Coronary artery (tissue), 2 donors: ENCODE results near the gene RIN3.

Experiments
- DNase-seq: peaks from one replicate; pipeline ENCODE4 v3.0.0-alpha.2; 2017; ENCODE audit warnings: low spot score
- H3K27ac ChIP-seq, 2 donors: fragments of 200-600 bp; sonication (generic); one replicate each; pipeline ENCODE4 v1.5.1; 2016 to 2019
- H3K4me3 ChIP-seq: fragments of 200-600 bp; sonication (generic); 2 replicates; pipeline ENCODE4 v1.5.1; 2016; ENCODE audit warnings: mild to moderate bottlenecking, moderate library complexity
- CTCF ChIP-seq: fragments of 200-600 bp; sonication (generic); IDR thresholded peaks from one replicate; pipeline ENCODE4 v1.5.1; 2019; ENCODE audit warnings: antibody characterized with exemption

The RIN3 gene

GRCh38 chr14:92696366-92696765 is 182.8 kb downstream of the RIN3 start:
- H3K4me3 ChIP-seq = no peak overlapping the region
- TF ChIP-seq CTCF = no peak
- H3K27ac ChIP-seq = no peak overlapping the region
- DNase-seq = no peak

GRCh38 chr14:92698393-92698792 is 184.8 kb downstream of the RIN3 start:
- no peak for TF ChIP-seq CTCF

GRCh38 chr14:92701826-92702225 is 188.2 kb downstream of the RIN3 start:
- no peak for TF ChIP-seq CTCF
- no peak overlapping the region for H3K4me3 ChIP-seq
- DNase-seq = no peak
- H3K27ac ChIP-seq = no peak overlapping the region

More at GRCh38 chr14:92698393-92698792, 184.8 kb downstream of the RIN3 start:
- Histone ChIP-seq H3K4me3 (no peak overlapping the region), H3K27ac (no peak overlapping the region)
- no peak for DNase-seq

- Histone ChIP-seq H3K27ac (peak overlapping the region in 1 of 2 donors; percentile 41), H3K4me3 (no peak overlapping the region)
- no peak for TF ChIP-seq CTCF
- no peak for DNase-seq
Observed at GRCh38 chr14:92702441-92702918, 188.9 kb downstream of the RIN3 start.

GRCh38 chr14:92703516-92703915 is 189.9 kb downstream of the RIN3 start:
- Histone ChIP-seq H3K27ac (peak overlapping the region in 1 of 2 donors; percentile 43), H3K4me3 (no peak overlapping the region)
- DNase-seq = peak; percentile 21
- TF ChIP-seq CTCF = no peak

GRCh38 chr14:92704036-92704804 is 190.6 kb downstream of the RIN3 start:
- Histone ChIP-seq H3K27ac (peak overlapping the region in 1 of 2 donors; percentile 56), H3K4me3 (no peak overlapping the region)
- TF ChIP-seq CTCF = no peak
- DNase-seq = peak; percentile 65

- TF ChIP-seq CTCF = no peak
- peak overlapping the region in 1 of 2 donors; percentile 56 for H3K27ac ChIP-seq
- H3K4me3 ChIP-seq = no peak overlapping the region
- DNase-seq = peak; percentile 64
Observed at GRCh38 chr14:92704821-92705220, 191.2 kb downstream of the RIN3 start.
